GM18858 (cell line): ENCODE measurements around the gene METTL27.
A peak's percentile ranks its signal among the peaks of the same experiment; 100 is the strongest.
"Not testable (repeated sequence)": the region's sequence is repeated elsewhere in the genome, so short reads cannot be mapped to it uniquely, and the experiment has no call there.

Experiments used
- ATAC-seq: cut with Tn5 transposase; IDR thresholded peaks from one replicate; pipeline ENCODE4 v1.9.1; 2021; ENCODE audit not compliant: unreplicated experiment

METTL27 gene

GRCh38 chr7:73869011-73869798 lies 26.9 kb upstream of the METTL27 start:
- ATAC-seq = no peak

- ATAC-seq = no peak
Observed at GRCh38 chr7:73866446-73866767, 24.1 kb upstream of the METTL27 start.

GRCh38 chr7:73865738-73866445 lies 23.6 kb upstream of the METTL27 start:
- ATAC-seq = no peak

- ATAC-seq = no peak
Observed at GRCh38 chr7:73864981-73865711, 22.8 kb upstream of the METTL27 start.

- no peak for ATAC-seq
Observed at GRCh38 chr7:73861305-73861704, 19.0 kb upstream of the METTL27 start.

- no peak for ATAC-seq
Observed at GRCh38 chr7:73860859-73861258, 18.5 kb upstream of the METTL27 start, which contains the start of gene TMEM270. TMEM270 (plus strand) TSS chr7:73861159; CDS start chr7:73861195, 36 bp downstream.

- ATAC-seq = no peak
Observed at GRCh38 chr7:73858807-73859206, 16.5 kb upstream of the METTL27 start.

GRCh38 chr7:73856941-73857340 lies 14.6 kb upstream of the METTL27 start:
- no peak for ATAC-seq

GRCh38 chr7:73852500-73852899 lies 10.2 kb upstream of the METTL27 start:
- no peak for ATAC-seq

- ATAC-seq = peak; percentile 69
Observed at GRCh38 chr7:73851410-73852338, 9.4 kb upstream of the METTL27 start.

GRCh38 chr7:73850781-73851207 lies 8.5 kb upstream of the METTL27 start:
- ATAC-seq = no peak

- ATAC-seq = no peak
Observed at GRCh38 chr7:73847941-73848723, 5.8 kb upstream of the METTL27 start.

GRCh38 chr7:73845701-73846195 lies 3.4 kb upstream of the METTL27 start:
- not testable (repeated sequence) for ATAC-seq

GRCh38 chr7:73844848-73845460 lies 2.6 kb upstream of the METTL27 start:
- no peak for ATAC-seq

- no peak for ATAC-seq
Observed at GRCh38 chr7:73844131-73844547, 1.8 kb upstream of the METTL27 start.

GRCh38 chr7:73841689-73842066 lies 638 bp downstream of the METTL27 start:
- ATAC-seq = no peak

- no peak for ATAC-seq
Observed at GRCh38 chr7:73840715-73841379, 1.5 kb downstream of the METTL27 start.
